B cell (primary cell): ENCODE measurements around the gene ADCY10.

Source experiments
- EZH2 ChIP-seq: IDR thresholded peaks from 2 replicates; pipeline ENCODE4 v1.6.1; 2012; ENCODE audit warnings: borderline replicate concordance, low read depth, mild to moderate bottlenecking, moderate library complexity, low read length; ENCODE audit not compliant: insufficient read depth, poor library complexity, severe bottlenecking
- TF ChIP-seq, protein P1 (sequence below): fragments of 200-600 bp; IDR thresholded peaks from one replicate; pipeline ENCODE4 v1.8.0; 2022; ENCODE audit warnings: antibody characterized with exemption, mild to moderate bottlenecking

- TF ChIP-seq, protein P1, sequence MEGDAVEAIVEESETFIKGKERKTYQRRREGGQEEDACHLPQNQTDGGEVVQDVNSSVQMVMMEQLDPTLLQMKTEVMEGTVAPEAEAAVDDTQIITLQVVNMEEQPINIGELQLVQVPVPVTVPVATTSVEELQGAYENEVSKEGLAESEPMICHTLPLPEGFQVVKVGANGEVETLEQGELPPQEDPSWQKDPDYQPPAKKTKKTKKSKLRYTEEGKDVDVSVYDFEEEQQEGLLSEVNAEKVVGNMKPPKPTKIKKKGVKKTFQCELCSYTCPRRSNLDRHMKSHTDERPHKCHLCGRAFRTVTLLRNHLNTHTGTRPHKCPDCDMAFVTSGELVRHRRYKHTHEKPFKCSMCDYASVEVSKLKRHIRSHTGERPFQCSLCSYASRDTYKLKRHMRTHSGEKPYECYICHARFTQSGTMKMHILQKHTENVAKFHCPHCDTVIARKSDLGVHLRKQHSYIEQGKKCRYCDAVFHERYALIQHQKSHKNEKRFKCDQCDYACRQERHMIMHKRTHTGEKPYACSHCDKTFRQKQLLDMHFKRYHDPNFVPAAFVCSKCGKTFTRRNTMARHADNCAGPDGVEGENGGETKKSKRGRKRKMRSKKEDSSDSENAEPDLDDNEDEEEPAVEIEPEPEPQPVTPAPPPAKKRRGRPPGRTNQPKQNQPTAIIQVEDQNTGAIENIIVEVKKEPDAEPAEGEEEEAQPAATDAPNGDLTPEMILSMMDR: no peak
- no peak for TF ChIP-seq EZH2
Measured at GRCh38 chr1:167836197-167836596, 77.7 kb downstream of the ADCY10 start.
